22Rv1 (cell line): Measurements from ENCODE around the gene NCOA3.

Experiments used
- ZFX ChIP-seq: fragments of 450-650 bp; IDR thresholded peaks from 2 replicates; pipeline ENCODE4 v1.6.1; 2017; ENCODE audit warnings: antibody characterized with exemption, borderline replicate concordance
- TF ChIP-seq, protein P1 (sequence below): fragments of 450-650 bp; IDR thresholded peaks from 2 replicates; pipeline ENCODE4 v1.5.1; 2017; ENCODE audit warnings: mild to moderate bottlenecking

- TF ChIP-seq, protein P1, sequence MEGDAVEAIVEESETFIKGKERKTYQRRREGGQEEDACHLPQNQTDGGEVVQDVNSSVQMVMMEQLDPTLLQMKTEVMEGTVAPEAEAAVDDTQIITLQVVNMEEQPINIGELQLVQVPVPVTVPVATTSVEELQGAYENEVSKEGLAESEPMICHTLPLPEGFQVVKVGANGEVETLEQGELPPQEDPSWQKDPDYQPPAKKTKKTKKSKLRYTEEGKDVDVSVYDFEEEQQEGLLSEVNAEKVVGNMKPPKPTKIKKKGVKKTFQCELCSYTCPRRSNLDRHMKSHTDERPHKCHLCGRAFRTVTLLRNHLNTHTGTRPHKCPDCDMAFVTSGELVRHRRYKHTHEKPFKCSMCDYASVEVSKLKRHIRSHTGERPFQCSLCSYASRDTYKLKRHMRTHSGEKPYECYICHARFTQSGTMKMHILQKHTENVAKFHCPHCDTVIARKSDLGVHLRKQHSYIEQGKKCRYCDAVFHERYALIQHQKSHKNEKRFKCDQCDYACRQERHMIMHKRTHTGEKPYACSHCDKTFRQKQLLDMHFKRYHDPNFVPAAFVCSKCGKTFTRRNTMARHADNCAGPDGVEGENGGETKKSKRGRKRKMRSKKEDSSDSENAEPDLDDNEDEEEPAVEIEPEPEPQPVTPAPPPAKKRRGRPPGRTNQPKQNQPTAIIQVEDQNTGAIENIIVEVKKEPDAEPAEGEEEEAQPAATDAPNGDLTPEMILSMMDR = no peak
- no peak for TF ChIP-seq ZFX
These were observed 150.6 kb downstream of the NCOA3 start for GRCh38 chr20:47652301-47652700.
